ACC112 (cell line): ENCODE measurements around the gene PRKAB2.
"Not testable (repeated sequence)": the region's sequence is repeated elsewhere in the genome, so short reads cannot be mapped to it uniquely, and the experiment has no call there.

Experiments used
- H2AFZ ChIP-seq: fragments of 200-600 bp; sonication (generic); one replicate; pipeline ENCODE4 v1.6.0; 2017; ENCODE audit warnings: antibody characterized with exemption, low read length; ENCODE audit not compliant: unreplicated experiment
- H3K27ac ChIP-seq: fragments of 200-600 bp; sonication (generic); 2 replicates; pipeline ENCODE4 v1.5.1; 2014; ENCODE audit warnings: low read depth, mild to moderate bottlenecking, antibody characterized with exemption, low read length, moderate library complexity
- H3K27me3 ChIP-seq: fragments of 200-600 bp; sonication (generic); 2 replicates; pipeline ENCODE4 v1.6.1; 2014; ENCODE audit warnings: mild to moderate bottlenecking, antibody characterized with exemption, low read length, moderate library complexity, mixed read lengths; ENCODE audit not compliant: insufficient read depth
- H3K36me3 ChIP-seq: fragments of 200-600 bp; sonication (generic); 2 replicates; pipeline ENCODE4 v1.6.1; 2016; ENCODE audit warnings: mild to moderate bottlenecking, antibody characterized with exemption, low read length, moderate library complexity, mixed read lengths; ENCODE audit not compliant: insufficient read depth
- H3K4me1 ChIP-seq: fragments of 200-600 bp; sonication (generic); one replicate; pipeline ENCODE4 v1.6.1; 2016; ENCODE audit warnings: low read length, mixed read lengths; ENCODE audit not compliant: insufficient read depth, unreplicated experiment, control insufficient read depth
- H3K4me3 ChIP-seq: fragments of 200-600 bp; sonication (generic); 2 replicates; pipeline ENCODE4 v1.5.1; 2014; ENCODE audit warnings: mild to moderate bottlenecking, low read depth, low read length
- H3K79me2 ChIP-seq: fragments of 200-600 bp; sonication (generic); one replicate; pipeline ENCODE4 v1.6.0; 2016; ENCODE audit warnings: low read length; ENCODE audit not compliant: control insufficient read depth, unreplicated experiment, insufficient read depth

The PRKAB2 gene

DNA sequence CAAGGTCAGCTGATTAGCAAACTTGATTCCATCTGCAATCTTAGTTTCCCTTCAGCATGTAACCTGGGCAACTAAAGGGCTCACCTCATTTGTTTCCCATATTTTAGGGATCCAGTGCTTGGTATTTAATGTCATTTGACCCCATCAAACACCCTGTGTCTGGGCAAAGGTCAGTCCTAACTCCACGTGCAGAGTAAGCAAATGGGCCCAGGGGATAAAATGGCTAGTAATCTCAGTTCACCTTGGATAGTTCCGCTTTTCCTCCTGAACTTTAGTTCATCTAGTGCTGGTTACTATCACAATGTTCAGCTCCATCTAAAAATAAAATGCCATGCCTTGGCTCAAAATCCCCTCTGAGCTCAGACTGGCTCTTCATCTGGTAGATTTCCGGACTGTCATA lies 19.5 kb downstream of the PRKAB2 start:
- no peak overlapping the region for H2AFZ ChIP-seq
- H3K27me3 ChIP-seq, result no peaks in the 10 kb centered on the region
- H3K4me3 ChIP-seq, result no peak overlapping the region
- H3K27ac ChIP-seq, result no peak overlapping the region
- H3K4me1 ChIP-seq, result no peaks in the 10 kb centered on the region
- H3K36me3 ChIP-seq, result peaks cover 7% of the 10 kb centered on the region; the same call in 1 of the 2 replicates
- no peaks in the 10 kb centered on the region for H3K79me2 ChIP-seq

DNA sequence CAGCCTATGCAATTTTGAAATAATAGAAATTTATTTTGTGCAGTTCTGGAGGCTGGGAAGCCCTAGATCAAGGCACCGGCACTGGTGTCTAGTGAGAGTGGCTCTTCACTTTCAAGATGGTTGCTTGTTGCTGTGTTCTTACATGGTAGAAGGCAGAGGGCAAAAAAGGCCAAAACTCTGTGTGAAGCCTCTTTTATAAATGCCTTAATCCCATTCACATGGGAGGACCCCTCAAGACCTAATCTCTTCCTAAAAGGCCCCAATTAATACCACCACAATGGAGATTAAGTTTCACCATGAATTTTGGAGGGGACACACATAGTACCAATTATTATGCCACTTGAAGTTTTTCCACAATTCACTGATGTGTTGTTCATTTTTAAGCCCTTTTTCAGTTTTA lies 21.0 kb downstream of the PRKAB2 start:
- H2AFZ ChIP-seq, result no peak overlapping the region
- 0 out of 2 replicates have a peak, but pooled peaks cover 4% of the 10 kb centered on the region for H3K36me3 ChIP-seq
- no peaks in the 10 kb centered on the region for H3K27me3 ChIP-seq
- no peaks in the 10 kb centered on the region for H3K79me2 ChIP-seq
- no peaks in the 10 kb centered on the region for H3K4me1 ChIP-seq
- no peak overlapping the region for H3K4me3 ChIP-seq
- no peak overlapping the region for H3K27ac ChIP-seq

GRCh38 chr1:147142886-147143285 lies 29.4 kb downstream of the PRKAB2 start:
- H3K4me3 ChIP-seq, result no peak overlapping the region
- H3K27ac ChIP-seq, result no peak overlapping the region
- H3K4me1 ChIP-seq, result no peaks in the 10 kb centered on the region
- H3K36me3 ChIP-seq, result no peaks in the 10 kb centered on the region
- H3K27me3 ChIP-seq, result peaks cover 15% of the 10 kb centered on the region; the same call in 1 of the 2 replicates
- no peak overlapping the region for H2AFZ ChIP-seq
- H3K79me2 ChIP-seq, result no peaks in the 10 kb centered on the region

- not testable (repeated sequence) for H3K36me3 ChIP-seq, H3K4me1 ChIP-seq, H3K4me3 ChIP-seq, H3K27me3 ChIP-seq, H3K27ac ChIP-seq, H2AFZ ChIP-seq, H3K79me2 ChIP-seq
These were observed 41.5 kb downstream of the PRKAB2 start for GRCh38 chr1:147130721-147131120.

DNA sequence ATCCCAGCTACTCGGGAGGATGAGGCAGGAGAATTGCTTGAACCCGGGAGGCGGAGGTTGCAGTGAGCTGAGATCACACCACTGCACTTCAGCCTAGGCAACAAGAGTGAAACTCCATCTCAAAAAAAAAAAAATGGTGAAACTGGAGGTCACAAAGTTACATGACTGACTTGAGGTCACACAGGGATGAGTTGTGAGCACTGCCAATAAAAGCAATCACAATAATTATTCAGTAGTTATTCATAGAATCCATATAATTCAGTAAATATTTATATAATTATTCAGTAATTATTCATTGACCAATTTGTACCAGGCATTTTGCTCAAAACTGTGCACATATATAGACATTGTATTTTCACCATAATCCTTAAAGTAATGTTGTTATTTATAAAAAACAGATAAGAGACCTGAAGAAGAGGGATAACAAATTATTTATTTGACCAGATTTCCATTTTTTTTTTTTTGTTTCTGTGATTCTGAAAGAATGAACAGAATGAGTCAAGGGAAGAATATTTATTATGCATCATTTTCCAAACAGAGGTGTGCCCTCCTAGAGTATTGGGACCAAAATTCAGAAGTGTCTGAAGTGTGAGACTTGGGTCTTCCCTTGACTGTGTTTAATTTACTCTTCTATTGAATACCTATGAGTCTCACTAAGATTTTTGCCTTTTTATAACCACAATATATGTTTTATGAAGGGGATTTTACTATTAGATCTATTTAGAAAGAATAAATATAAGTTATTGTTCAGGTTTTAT lies 43.0 kb downstream of the PRKAB2 start:
- Histone ChIP-seq H3K4me1 (peaks cover 3% of the 10 kb centered on the region), H3K27me3 (peaks cover 2% of the 10 kb centered on the region), H3K4me3 (no peak overlapping the region), H2AFZ (no peak overlapping the region), H3K27ac (no peak overlapping the region), H3K36me3 (no peaks in the 10 kb centered on the region), H3K79me2 (no peaks in the 10 kb centered on the region)

DNA sequence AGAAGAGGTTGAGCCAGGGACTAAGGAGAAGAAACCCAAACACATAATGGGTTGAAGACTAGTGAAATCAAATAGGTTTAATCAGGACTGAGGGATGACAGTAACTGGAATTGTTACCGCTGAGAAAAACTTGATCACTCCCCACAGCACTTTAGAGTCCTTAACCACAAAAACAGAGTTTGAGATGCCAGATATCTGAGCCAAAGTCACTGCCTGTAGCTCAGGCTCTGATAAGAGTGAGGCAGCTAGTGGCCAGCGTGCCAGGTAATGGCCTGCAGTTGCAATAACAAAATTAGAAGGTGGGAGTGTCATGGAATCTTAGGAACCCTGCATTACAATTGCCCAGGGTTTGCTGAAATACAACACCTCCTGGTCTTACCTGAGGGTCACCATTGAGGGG lies 48.0 kb downstream of the PRKAB2 start:
- Histone ChIP-seq H3K27ac (no peak overlapping the region), H2AFZ (no peak overlapping the region), H3K4me3 (no peak overlapping the region), H3K36me3 (no peaks in the 10 kb centered on the region), H3K79me2 (no peaks in the 10 kb centered on the region), H3K27me3 (peaks cover 37% of the 10 kb centered on the region), H3K4me1 (peaks cover under 1% of the 10 kb centered on the region)

- no peaks in the 10 kb centered on the region for H3K79me2 ChIP-seq
- no peak overlapping the region for H3K27ac ChIP-seq
- H3K36me3 ChIP-seq, result no peaks in the 10 kb centered on the region
- H3K27me3 ChIP-seq, result peaks cover 51% of the 10 kb centered on the region
- no peak overlapping the region for H2AFZ ChIP-seq
- H3K4me1 ChIP-seq, result no peaks in the 10 kb centered on the region
- H3K4me3 ChIP-seq, result no peak overlapping the region
These were observed 55.2 kb downstream of the PRKAB2 start for GRCh38 chr1:147117109-147117508.

DNA sequence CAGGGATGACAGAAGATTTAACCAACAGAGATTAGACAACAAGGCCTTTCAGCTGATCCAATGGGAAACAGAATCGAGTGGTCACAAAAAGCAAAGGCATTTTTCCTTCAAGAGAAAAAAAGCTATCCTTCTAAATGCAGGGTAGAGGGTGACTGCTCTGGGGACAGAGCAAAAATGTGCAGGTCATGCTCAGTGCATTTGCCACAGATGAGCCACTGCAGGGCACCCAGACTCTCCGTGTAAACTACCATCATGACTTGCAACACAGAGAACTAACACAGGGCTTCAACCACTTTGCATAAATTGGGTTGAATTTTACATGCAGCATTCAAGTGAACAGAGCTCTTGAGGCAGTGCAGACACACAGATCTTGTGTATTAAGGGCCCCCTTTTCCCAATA lies 56.8 kb downstream of the PRKAB2 start:
- Histone ChIP-seq H2AFZ (no peak overlapping the region), H3K27me3 (peaks cover 55% of the 10 kb centered on the region), H3K4me3 (no peak overlapping the region), H3K79me2 (no peaks in the 10 kb centered on the region), H3K4me1 (no peaks in the 10 kb centered on the region), H3K27ac (no peak overlapping the region), H3K36me3 (no peaks in the 10 kb centered on the region)

DNA sequence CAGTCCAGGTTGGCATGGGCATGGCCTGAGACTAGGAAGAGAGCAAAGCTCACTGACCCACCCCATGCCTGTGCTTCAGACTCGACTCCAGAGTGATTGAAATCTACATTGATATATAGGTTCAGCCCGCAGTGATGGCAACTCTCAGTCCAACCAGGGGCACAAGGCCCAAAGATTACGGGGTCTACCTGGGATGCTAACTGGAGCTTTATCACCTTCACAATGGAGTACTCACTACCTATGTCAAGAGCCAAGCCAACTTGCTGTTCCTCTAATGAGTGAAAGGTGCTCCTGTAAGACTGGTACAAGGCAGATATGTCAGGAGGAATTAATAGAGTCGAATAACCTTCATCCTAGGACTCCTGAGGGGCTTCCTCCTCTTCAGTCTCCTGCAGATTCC lies 57.2 kb downstream of the PRKAB2 start:
- H3K36me3 ChIP-seq, H3K79me2 ChIP-seq, H3K4me1 ChIP-seq, H3K4me3 ChIP-seq, H3K27ac ChIP-seq, H2AFZ ChIP-seq: not testable (repeated sequence)
- H3K27me3 ChIP-seq, result peaks cover 56% of the 10 kb centered on the region

DNA sequence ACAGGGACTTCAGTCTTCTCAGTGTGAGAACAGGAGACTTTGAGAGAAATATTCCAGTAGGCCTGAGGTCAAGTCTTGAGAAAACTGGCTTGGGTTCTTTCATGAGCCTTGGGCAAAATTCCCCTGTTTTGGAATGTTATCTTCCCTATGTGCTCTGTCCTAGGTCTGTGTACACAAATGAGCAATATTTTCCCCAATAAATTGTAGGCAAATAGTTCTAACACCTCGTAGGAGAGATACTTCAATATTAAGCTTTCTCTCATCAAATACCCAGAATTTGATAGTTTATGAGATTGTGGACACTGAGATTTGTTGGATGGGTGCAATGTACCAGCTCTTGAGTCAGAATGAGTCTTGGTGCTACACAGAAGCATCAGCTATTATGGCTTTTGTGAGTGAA lies 57.9 kb downstream of the PRKAB2 start:
- not testable (repeated sequence) for H3K36me3 ChIP-seq, H3K27ac ChIP-seq, H3K4me1 ChIP-seq, H2AFZ ChIP-seq, H3K79me2 ChIP-seq, H3K4me3 ChIP-seq
- peaks cover 56% of the 10 kb centered on the region for H3K27me3 ChIP-seq

DNA sequence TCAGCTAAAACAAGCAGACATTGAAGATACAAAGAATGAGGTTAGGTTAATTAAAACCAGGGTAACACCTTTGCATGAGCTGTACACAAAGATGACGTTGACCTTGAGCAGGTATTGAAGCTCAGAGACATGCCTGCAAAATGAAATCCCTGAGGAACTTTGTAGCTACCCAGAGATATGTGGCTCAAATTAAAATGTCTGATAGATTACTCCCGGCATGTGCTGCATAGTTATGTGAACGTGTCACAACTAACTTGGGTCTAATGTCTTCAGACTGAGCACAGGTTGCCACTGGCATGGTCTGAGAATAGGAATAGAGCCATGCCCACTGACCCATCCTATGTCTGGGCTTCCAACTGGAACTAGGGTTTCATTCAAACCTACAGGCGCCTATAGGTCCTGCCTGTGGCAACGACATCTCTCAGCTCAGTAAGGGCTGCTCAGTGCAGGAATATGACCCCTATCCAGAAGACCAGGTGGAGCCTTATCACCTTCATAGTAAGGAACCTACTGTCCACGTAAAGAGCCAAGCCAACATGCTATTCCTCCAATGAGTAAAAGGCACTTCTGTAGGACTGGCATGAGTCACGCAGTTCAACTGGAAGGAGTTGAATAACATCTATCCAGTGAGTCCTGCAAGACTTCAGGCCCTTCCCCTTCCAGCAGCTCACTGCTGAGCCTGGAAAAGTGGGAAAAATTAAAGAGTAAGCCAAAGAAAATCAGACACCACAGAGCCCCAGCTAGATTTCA lies 60.7 kb downstream of the PRKAB2 start:
- H3K4me1 ChIP-seq, result no peaks in the 10 kb centered on the region

More for the DNA sequence above, 60.7 kb downstream of the PRKAB2 start:
- Histone ChIP-seq H3K27ac (no peak overlapping the region), H2AFZ (no peak overlapping the region), H3K36me3 (no peaks in the 10 kb centered on the region), H3K4me3 (no peak overlapping the region), H3K27me3 (peaks cover 62% of the 10 kb centered on the region), H3K79me2 (no peaks in the 10 kb centered on the region)
